Ascending aorta (tissue), 2 donors: ENCODE results near the gene ZNRF4. TPM values are rescaled to one million over a fixed set of nuclear protein-coding genes. Genes with fewer than 3 reads are reported as not detected.

Experiments
- DNase-seq, 2 donors: peaks; one replicate each; pipeline ENCODE4 v3.0.0-alpha.2; 2019; ENCODE audit warnings: low spot score in 2 of 2
- H3K27ac ChIP-seq, 2 donors: fragments of 200-600 bp; sonication (generic); one replicate each; pipeline ENCODE4 v1.5.1; 2016 to 2017; ENCODE audit warnings: mild to moderate bottlenecking in 1 of 2
- H3K27me3 ChIP-seq: fragments of 200-600 bp; sonication (generic); one replicate; pipeline ENCODE4 v1.5.1; 2017
- H3K36me3 ChIP-seq, 2 donors: fragments of 200-600 bp; sonication (generic); one replicate each; pipeline ENCODE4 v1.5.1; 2016
- H3K4me1 ChIP-seq, 2 donors: fragments of 200-600 bp; sonication (generic); one replicate each; pipeline ENCODE4 v1.5.1; 2016 to 2017; ENCODE audit warnings: mild to moderate bottlenecking in 1 of 2
- H3K4me3 ChIP-seq, 2 donors: fragments of 200-600 bp; sonication (generic); one replicate each; pipeline ENCODE4 v1.5.1; 2016 to 2017; ENCODE audit warnings: mild to moderate bottlenecking in 1 of 2
- H3K9me3 ChIP-seq, 2 donors: fragments of 200-600 bp; sonication (generic); one replicate each; pipeline ENCODE4 v1.5.1; 2016
- intact Hi-C: fragments of 100-400 bp; cut with DNase I; formaldehyde crosslinking; loops from one replicate; pipeline ENCODE4 v1.15.1; 2023
- total RNA-seq: library from RNA; depleted of rRNA; stranded (reverse); fragments of >200 nt; gene quantifications from one replicate; pipeline ENCODE4 v1.1.0, GENCODE V29; 2016
- TF ChIP-seq, protein P1 (sequence below), 3 experiments: fragments of 200-600 bp in 2 of 3; fragments of 450-650 bp in 1 of 3; sonication (generic) in 2 of 3; IDR thresholded peaks; one replicate each; pipeline ENCODE4 v1.5.1; 2016 to 2019; ENCODE audit warnings: antibody characterized with exemption in 3 of 3, mild to moderate bottlenecking in 1 of 3, moderate library complexity in 1 of 3

Gene ZNRF4
- total RNA-seq, 1 donor from 2014 or later = not detected

DNA sequence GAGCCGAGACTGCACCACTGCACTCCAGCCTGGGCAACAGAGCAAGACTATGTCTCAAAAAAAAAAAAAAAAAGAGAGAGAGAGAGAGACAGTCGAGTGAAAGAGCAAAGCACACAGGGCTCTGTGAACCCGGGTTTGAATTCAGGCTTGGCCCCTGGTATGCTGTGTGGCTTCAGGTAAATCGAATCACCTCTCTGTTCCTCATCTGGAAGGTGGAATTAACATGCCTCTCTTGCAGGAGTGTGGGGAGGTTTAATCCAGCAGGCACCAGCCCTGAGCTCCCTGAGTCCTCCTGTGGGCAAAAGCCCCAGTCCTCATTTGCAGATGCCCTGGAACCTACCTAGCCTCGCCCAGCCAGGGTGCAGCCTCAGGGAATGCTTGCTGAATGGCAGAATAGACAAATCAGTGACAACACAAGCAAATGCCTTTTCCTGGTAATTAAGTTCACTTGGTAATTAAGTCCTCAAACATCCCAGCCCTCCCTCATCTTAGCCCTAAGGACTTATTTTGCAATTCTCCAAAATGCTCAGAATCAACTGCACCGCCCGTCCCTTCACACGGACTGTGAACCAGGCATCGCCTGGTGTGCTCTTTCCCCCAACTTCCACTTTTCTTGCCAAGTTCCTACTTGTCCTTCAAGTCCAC is 4.6 kb upstream of the ZNRF4 start:
- Histone ChIP-seq H3K27ac (no peak overlapping the region), H3K9me3 (peaks cover 0 to 4% of the 10 kb centered on the region in 2 donors), H3K4me3 (no peak overlapping the region), H3K36me3 (no peaks in the 10 kb centered on the region), H3K27me3 (no peaks in the 10 kb centered on the region), H3K4me1 (no peaks in the 10 kb centered on the region)
- intact Hi-C loops = no loop called here
- no peak for DNase-seq
- TF ChIP-seq, protein P1, sequence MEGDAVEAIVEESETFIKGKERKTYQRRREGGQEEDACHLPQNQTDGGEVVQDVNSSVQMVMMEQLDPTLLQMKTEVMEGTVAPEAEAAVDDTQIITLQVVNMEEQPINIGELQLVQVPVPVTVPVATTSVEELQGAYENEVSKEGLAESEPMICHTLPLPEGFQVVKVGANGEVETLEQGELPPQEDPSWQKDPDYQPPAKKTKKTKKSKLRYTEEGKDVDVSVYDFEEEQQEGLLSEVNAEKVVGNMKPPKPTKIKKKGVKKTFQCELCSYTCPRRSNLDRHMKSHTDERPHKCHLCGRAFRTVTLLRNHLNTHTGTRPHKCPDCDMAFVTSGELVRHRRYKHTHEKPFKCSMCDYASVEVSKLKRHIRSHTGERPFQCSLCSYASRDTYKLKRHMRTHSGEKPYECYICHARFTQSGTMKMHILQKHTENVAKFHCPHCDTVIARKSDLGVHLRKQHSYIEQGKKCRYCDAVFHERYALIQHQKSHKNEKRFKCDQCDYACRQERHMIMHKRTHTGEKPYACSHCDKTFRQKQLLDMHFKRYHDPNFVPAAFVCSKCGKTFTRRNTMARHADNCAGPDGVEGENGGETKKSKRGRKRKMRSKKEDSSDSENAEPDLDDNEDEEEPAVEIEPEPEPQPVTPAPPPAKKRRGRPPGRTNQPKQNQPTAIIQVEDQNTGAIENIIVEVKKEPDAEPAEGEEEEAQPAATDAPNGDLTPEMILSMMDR (IDR thresholded peaks at IDR 0.05) = no peak

DNA sequence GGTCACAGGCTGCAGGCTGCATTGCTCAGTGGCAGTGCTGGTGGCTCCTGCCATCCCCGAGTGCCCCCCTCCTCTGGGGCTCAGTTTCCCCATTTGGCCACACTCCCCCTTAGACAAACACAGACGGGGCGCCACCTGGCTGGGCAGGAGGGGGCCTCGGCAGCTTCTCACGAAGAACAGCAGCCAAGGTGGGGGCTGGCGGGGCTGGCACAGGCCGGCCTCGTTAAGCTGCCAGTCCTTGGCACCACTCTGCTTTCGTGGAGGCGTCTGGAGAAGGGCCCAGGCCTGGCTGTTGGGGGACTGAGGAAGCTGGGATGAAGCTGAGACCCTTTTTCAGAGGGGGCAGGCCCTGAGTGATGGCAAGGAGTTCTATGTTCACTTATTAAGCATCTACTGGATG is 3.7 kb upstream of the ZNRF4 start:
- TF ChIP-seq, protein P1 (IDR thresholded peaks at IDR 0.05) = no peak
- no peak overlapping the region for H3K4me3 ChIP-seq
- DNase-seq = no peak
- H3K36me3 ChIP-seq = no peaks in the 10 kb centered on the region
- intact Hi-C loops = no loop called here
- no peak overlapping the region for H3K27ac ChIP-seq
- no peaks in the 10 kb centered on the region for H3K4me1 ChIP-seq
- H3K9me3 ChIP-seq = peaks cover 0 to 4% of the 10 kb centered on the region in 2 donors
- H3K27me3 ChIP-seq = no peaks in the 10 kb centered on the region

DNA sequence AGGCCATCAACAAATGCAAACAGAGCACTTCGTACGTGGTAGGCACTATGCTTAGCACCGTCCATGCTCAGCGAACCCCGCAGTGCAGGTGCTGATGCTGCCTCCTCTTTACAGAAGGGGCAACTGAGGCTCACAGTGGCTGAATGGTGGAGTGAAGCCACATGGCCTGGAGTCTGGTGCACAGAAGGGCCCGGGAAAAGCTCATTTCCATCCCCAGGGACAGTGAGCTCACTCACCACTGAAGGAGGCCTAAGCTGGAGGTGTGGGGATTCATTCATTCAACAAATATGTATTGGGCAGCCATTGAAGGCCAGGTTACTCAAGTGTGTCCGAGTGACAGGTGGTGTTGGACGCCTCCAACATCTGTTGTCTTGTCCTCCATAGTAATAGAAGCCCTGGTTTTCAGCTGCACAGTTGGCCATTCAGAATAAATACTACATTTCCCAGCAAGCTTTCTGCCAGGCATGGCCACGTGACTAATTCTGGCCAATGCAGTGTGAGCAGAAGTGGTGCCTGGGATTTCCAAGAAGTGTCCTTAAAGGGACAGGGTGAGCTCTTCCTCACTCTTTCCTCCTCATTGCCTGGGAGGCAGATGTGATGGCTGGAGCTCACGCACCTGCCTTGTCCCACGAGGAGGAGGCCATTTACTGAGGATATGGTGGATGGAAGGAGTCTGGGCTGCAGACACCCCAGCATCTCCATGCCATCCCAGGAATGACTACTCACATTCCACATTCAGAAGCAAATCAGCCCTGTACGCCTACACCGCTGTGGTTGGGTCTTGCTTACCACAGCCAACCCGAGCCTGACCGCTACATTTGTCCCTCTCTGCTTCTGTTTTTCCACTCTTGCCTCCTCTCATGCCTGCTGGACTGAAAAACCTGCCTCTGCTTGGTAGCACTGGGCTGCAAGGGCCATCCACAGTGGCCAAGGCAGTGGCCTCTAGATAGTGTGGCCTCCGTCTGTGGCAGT is 2.3 kb upstream of the ZNRF4 start:
- Histone ChIP-seq H3K4me1 (no peaks in the 10 kb centered on the region), H3K27ac (no peak overlapping the region), H3K9me3 (peaks cover 0 to 4% of the 10 kb centered on the region in 2 donors), H3K36me3 (no peaks in the 10 kb centered on the region), H3K4me3 (no peak overlapping the region), H3K27me3 (no peaks in the 10 kb centered on the region)
- TF ChIP-seq, protein P1 (IDR thresholded peaks at IDR 0.05) = no peak
- intact Hi-C loops = no loop called here
- DNase-seq = no peak

DNA sequence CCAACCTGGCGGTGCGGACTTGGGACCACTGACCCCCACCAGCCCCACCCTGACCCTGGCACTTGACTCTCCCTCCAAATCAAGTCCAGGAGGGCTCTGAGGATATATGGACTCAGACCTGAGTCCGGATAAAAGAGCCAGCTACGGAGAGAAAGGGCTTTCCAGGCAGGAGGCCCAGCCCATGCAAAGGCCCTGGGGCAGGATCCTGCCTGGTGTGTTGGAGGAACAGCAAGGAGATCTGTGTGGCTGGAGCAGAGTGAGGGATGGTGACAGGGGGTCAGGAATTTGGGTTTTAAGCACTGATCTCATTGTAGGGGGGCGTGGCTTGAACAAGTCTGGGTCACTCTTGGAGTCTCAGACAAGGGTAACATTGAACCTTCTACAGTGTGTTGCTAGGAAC is 474 bp upstream of the ZNRF4 start:
- Histone ChIP-seq H3K9me3 (peaks cover 0 to 4% of the 10 kb centered on the region in 2 donors), H3K4me3 (no peak overlapping the region), H3K4me1 (no peaks in the 10 kb centered on the region), H3K27ac (no peak overlapping the region), H3K36me3 (no peaks in the 10 kb centered on the region), H3K27me3 (no peaks in the 10 kb centered on the region)
- TF ChIP-seq, protein P1 (IDR thresholded peaks at IDR 0.05) = no peak
- DNase-seq = no peak
- intact Hi-C loops = no loop called here

DNA sequence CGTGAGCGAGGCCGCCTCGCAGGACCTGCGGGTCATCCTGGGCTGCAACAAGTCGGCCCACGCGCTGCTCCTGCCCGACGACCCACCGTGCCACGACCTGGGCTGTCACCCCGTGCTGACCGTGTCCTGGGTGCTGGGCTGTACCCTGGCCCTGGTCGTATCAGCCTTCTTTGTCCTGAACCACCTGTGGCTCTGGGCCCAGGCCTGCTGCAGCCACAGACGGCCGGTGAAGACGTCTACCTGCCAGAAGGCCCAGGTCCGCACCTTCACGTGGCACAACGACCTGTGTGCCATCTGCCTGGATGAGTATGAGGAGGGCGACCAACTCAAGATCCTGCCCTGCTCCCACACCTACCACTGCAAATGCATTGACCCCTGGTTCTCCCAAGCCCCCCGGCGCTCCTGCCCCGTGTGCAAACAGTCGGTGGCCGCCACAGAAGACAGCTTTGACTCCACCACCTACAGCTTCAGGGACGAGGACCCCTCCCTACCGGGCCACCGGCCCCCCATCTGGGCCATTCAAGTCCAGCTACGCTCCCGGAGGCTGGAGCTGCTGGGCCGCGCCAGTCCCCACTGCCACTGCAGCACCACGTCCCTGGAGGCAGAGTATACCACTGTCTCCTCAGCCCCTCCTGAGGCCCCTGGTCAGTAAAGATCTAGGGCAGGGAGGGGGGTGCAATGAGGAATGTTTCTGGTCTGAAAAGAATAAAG is 1.1 kb downstream of the ZNRF4 start:
- peaks cover 0 to 4% of the 10 kb centered on the region in 2 donors for H3K9me3 ChIP-seq
- TF ChIP-seq, protein P1 (IDR thresholded peaks at IDR 0.05) = no peak
- no peak overlapping the region for H3K27ac ChIP-seq
- H3K27me3 ChIP-seq = no peaks in the 10 kb centered on the region
- H3K36me3 ChIP-seq = no peaks in the 10 kb centered on the region
- no peaks in the 10 kb centered on the region for H3K4me1 ChIP-seq
- intact Hi-C loops = no loop called here
- DNase-seq = no peak
- no peak overlapping the region for H3K4me3 ChIP-seq
